GM12878 (cell line): ENCODE data around the gene EBF3.

Experiments used
- E4F1 ChIP-seq: fragments of 450-650 bp; IDR thresholded peaks from 2 replicates; pipeline ENCODE4 v1.6.1; 2018; ENCODE audit warnings: borderline replicate concordance, mild to moderate bottlenecking; ENCODE audit not compliant: partially characterized antibody
- EGR1 ChIP-seq, 2 experiments: IDR thresholded peaks; 1 replicate in 1 of 2; 2 replicates in 1 of 2; pipeline ENCODE4 v1.6.1; 2011 to 2012; ENCODE audit warnings: low read depth in 2 of 2, low read length in 2 of 2, borderline replicate concordance in 1 of 2, mild to moderate bottlenecking in 1 of 2, moderate library complexity in 1 of 2
- EP300 ChIP-seq, 2 experiments: fragments of 150-350 bp in 1 of 2; IDR thresholded peaks; 2 replicates each; pipeline ENCODE4 v1.6.1; 2011 to 2012; ENCODE audit warnings: low read depth in 2 of 2, low read length in 2 of 2, borderline replicate concordance in 1 of 2, improper control_type of control experiment in 1 of 2, inconsistent platforms in 1 of 2; ENCODE audit not compliant: control insufficient read depth in 1 of 2
- MTA3 ChIP-seq: IDR thresholded peaks from 2 replicates; pipeline ENCODE4 v1.6.1; 2012; ENCODE audit warnings: low read length, inconsistent platforms, borderline replicate concordance
- NR2C2 ChIP-seq: IDR thresholded peaks from 2 replicates; pipeline ENCODE4 v1.6.1; 2011; ENCODE audit warnings: borderline replicate concordance, low read depth; ENCODE audit not compliant: control insufficient read depth, insufficient read length
- POLR2A ChIP-seq: IDR thresholded peaks from 2 replicates; pipeline ENCODE4 v1.6.1; 2011; ENCODE audit warnings: low read depth, mild to moderate bottlenecking, low read length
- SP1 ChIP-seq: IDR thresholded peaks from one replicate; pipeline ENCODE4 v1.6.1; 2011; ENCODE audit warnings: low read depth, low read length
- STAT3 ChIP-seq: IDR thresholded peaks from 2 replicates; pipeline ENCODE4 v1.6.1; 2011; ENCODE audit warnings: low read depth, low read length, improper control_type of control experiment
- SUZ12 ChIP-seq: fragments of 200-600 bp; sonication (generic); IDR thresholded peaks from one replicate; pipeline ENCODE4 v1.6.1; 2018; ENCODE audit warnings: antibody characterized with exemption, mild to moderate bottlenecking; ENCODE audit not compliant: unreplicated experiment
- TCF7 ChIP-seq: IDR thresholded peaks from 2 replicates; pipeline ENCODE4 v1.6.1; 2014; ENCODE audit warnings: antibody characterized with exemption, borderline replicate concordance
- ZBED1 ChIP-seq: IDR thresholded peaks from 2 replicates; pipeline ENCODE4 v1.6.1; 2016; ENCODE audit warnings: borderline replicate concordance
- ZNF207 ChIP-seq: fragments of 450-650 bp; IDR thresholded peaks from 2 replicates; pipeline ENCODE4 v1.6.1; 2014; ENCODE audit warnings: antibody characterized with exemption, mild to moderate bottlenecking, borderline replicate concordance
- TF ChIP-seq, protein P1 (sequence below), 3 experiments: IDR thresholded peaks in 2 of 3; conservative IDR thresholded peaks in 1 of 3; 2 replicates each; pipeline ENCODE4 v1.5.1; 2011; ENCODE audit warnings: low read depth in 3 of 3, low read length in 3 of 3, mild to moderate bottlenecking in 3 of 3, control low read depth in 2 of 3, moderate library complexity in 2 of 3, inconsistent platforms in 1 of 3, mixed read lengths in 1 of 3; ENCODE audit not compliant: control insufficient read depth in 2 of 3, insufficient read depth in 1 of 3; ENCODE audit errors: extremely low read depth in 1 of 3
- TF ChIP-seq, protein P2 (sequence below): IDR thresholded peaks from 2 replicates; pipeline ENCODE4 v1.6.1; 2012; ENCODE audit warnings: low read depth, low read length, improper control_type of control experiment

GRCh38 chr10:129845111-129845753, 118.8 kb downstream of the EBF3 start:
- no peak for TF ChIP-seq SUZ12
- TF ChIP-seq, protein P1, sequence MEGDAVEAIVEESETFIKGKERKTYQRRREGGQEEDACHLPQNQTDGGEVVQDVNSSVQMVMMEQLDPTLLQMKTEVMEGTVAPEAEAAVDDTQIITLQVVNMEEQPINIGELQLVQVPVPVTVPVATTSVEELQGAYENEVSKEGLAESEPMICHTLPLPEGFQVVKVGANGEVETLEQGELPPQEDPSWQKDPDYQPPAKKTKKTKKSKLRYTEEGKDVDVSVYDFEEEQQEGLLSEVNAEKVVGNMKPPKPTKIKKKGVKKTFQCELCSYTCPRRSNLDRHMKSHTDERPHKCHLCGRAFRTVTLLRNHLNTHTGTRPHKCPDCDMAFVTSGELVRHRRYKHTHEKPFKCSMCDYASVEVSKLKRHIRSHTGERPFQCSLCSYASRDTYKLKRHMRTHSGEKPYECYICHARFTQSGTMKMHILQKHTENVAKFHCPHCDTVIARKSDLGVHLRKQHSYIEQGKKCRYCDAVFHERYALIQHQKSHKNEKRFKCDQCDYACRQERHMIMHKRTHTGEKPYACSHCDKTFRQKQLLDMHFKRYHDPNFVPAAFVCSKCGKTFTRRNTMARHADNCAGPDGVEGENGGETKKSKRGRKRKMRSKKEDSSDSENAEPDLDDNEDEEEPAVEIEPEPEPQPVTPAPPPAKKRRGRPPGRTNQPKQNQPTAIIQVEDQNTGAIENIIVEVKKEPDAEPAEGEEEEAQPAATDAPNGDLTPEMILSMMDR (IDR thresholded peaks at IDR 0.05 in 2 of 3, conservative IDR thresholded peaks at IDR 0.05 in 1 of 3; ENCODE audit: control insufficient read depth in 2 of 3, extremely low read depth in 1 of 3, insufficient read depth in 1 of 3, low read depth in 3 of 3, low read length in 3 of 3), result no peak
- no peak for TF ChIP-seq MTA3
- no peak for TF ChIP-seq SP1
- TF ChIP-seq STAT3, result no peak
- TF ChIP-seq EP300 (IDR thresholded peaks at IDR 0.05; ENCODE audit: borderline replicate concordance in 1 of 2, control insufficient read depth in 1 of 2, low read depth in 2 of 2, low read length in 2 of 2), result no peak
- no peak for TF ChIP-seq ZBED1
- TF ChIP-seq ZNF207, result no peak
- TF ChIP-seq POLR2A, result no peak
- no peak for TF ChIP-seq E4F1
- TF ChIP-seq TCF7, result no peak
- TF ChIP-seq, protein P2, sequence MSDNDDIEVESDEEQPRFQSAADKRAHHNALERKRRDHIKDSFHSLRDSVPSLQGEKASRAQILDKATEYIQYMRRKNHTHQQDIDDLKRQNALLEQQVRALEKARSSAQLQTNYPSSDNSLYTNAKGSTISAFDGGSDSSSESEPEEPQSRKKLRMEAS, result no peak
- TF ChIP-seq EGR1 (IDR thresholded peaks at IDR 0.05; ENCODE audit: borderline replicate concordance in 1 of 2, low read depth in 2 of 2, low read length in 2 of 2), result no peak
- no peak for TF ChIP-seq NR2C2
